LNCAP (cell line): ENCODE data around the gene IMMT.

Source experiments
- TF ChIP-seq, protein P1 (sequence below): fragments of 450-650 bp; IDR thresholded peaks from 2 replicates; pipeline ENCODE4 v1.5.1; 2017; ENCODE audit warnings: mild to moderate bottlenecking

Gene IMMT

DNA sequence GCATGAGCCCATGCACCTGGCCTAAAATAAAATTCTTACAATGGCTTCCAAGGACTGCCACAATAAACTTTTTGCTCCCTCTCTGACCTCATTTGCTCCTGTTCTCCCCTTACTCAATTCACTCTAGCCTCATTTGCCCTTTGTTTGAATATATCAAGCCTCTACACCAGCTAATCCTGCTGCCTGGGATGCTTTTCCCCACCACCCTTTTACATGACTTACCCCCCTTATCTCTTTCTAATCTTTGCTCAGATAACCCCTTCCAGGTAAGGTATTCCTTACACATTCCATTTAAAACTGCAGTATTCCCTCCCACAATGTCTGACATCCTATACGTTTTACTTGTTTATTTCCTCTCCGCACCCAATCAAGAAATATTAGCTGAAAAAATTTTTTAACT lies 22.7 kb downstream of the IMMT start:
- TF ChIP-seq, protein P1, sequence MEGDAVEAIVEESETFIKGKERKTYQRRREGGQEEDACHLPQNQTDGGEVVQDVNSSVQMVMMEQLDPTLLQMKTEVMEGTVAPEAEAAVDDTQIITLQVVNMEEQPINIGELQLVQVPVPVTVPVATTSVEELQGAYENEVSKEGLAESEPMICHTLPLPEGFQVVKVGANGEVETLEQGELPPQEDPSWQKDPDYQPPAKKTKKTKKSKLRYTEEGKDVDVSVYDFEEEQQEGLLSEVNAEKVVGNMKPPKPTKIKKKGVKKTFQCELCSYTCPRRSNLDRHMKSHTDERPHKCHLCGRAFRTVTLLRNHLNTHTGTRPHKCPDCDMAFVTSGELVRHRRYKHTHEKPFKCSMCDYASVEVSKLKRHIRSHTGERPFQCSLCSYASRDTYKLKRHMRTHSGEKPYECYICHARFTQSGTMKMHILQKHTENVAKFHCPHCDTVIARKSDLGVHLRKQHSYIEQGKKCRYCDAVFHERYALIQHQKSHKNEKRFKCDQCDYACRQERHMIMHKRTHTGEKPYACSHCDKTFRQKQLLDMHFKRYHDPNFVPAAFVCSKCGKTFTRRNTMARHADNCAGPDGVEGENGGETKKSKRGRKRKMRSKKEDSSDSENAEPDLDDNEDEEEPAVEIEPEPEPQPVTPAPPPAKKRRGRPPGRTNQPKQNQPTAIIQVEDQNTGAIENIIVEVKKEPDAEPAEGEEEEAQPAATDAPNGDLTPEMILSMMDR, result no peak

DNA sequence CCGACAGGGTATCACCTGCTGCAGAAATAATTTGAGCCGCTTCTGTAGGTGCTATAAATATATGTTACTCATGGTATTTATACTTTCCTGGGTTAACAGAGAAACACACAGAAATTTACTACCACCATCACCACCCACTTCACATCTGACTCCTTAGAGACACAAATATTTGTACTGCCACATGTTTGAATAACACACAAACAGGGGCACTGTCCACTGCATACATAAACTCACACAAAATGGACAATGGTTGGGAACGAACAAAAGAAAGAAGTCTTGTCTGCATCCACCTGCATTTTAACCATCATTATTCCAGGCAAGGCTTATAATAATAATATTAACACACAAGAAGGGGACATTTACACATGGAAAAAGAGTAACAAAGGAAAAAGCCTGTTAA lies 24.0 kb downstream of the IMMT start:
- TF ChIP-seq, protein P1, result no peak

DNA sequence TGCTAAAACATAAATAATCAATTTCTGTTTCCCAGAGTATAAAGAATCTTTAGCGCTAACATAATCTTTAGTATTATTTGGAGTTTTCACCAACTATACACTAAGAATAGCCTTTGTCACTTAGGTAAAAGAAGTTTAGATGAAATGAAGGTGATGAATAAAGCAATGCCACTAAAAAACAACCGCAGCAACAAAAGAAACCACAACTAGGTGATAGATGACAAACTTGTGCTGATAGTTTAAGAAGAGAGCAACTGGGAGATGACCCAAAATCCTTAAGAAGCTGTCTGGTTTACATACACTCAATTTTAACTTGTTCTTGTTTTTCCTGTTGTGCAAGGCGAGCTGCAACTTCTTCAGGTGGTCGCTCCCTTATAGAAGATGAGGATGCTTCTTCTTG lies 24.8 kb downstream of the IMMT start:
- TF ChIP-seq, protein P1, result no peak

DNA sequence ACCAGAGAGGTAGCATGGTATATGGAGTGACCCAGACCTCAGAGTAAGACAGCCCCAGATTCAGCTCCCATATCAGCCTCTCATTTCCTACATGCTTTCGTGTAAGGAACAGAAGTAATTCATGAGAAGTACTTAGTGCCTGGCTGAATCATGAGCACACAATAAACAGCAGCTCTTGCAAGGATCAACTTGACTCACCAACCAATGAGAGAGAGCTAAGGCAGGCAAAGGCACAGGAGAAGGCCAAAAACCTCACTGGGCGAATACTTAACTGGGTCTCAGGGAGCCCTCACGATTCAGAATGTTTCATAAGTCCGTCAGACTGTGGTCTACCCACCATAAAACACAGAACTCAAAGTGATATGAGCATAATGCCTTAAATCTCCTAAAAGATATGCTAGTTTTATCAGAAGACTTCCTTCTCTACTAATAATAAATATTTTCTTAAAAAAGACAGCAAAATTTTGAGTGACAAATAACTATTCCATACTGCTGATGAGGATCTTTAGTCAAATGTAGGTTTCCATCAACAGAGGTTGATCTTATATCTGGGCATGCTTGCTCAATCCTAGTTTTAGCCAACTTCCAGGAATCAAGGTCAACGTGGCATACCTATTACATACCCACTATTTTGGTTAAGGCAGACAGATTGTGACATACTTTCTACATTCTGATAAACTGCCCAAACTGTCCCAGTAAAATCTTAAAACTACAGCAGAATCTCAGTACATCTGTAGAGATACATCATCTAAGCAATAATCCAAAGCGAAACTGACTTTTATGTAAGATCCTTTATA lies 34.9 kb downstream of the IMMT start:
- TF ChIP-seq, protein P1, result no peak

DNA sequence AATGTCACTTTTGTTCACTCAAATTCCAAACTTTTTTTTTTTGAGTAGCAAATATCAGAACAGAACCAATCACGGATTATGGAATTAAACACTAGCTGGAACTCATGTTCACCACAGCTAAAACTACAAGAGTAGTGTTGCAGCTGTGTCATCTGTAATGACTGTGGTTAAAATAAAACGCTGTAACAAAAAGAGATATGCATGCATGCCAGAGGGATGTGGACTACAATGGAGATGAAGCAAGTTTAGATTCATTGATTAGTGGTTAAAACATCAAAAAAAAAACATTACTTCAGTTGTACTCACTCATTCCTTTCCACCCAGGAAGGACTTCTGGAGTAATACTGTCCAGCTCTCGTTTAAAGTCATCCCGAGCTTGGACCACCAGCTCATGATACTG lies 37.0 kb downstream of the IMMT start:
- TF ChIP-seq, protein P1, result no peak

DNA sequence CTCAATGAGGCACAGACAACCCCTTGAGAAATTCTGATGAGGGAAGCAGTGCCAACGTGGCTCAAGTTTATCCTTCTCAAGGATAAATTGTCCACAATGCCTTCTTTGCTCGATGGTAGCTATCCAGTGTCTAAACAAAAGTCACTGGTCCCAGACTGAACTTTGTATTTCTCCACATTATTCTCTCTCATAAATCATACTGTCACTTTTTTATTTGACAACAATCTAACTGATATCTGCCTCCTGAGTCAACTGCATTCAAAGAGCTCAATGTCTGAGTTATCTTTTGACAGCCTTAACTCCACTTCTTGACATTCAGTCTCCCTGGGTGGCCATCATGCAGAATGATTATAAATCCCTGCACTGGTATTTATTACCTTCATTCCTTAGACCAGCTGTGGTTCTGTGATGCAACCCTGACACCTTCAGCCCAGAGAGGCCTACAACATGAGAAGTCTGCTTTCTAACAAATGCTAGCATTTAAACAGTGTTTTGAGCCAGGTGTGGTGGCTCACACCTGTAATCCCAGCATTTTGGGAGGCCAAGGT lies 38.2 kb downstream of the IMMT start:
- TF ChIP-seq, protein P1, result no peak

DNA sequence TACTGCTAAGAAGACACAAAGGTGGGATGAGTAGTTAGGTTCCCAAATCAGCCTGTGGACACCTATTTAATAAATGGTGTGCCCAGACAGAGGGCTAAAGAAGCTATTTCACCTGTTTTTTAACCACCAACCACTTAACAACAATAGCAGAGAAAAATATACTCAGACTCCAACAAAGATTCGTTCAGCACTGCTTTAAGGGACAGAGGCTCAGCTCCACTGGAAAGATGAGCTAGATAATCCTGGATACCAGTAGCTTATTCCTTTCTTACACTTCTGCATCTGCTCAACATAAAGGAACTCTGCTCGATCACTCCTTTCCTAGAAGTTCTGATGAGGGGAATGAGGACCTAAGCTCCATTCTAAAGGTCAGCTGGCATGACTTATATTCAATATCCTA lies 44.8 kb downstream of the IMMT start:
- TF ChIP-seq, protein P1, result no peak
